Testis (tissue), 2 donors: ENCODE data around the gene GFM1.

Source experiments
- CTCF ChIP-seq, 3 experiments: fragments of 450-650 bp in 2 of 3; fragments of 200-600 bp in 1 of 3; sonication (generic) in 1 of 3; IDR thresholded peaks; one replicate each; pipeline ENCODE4 v1.5.1; 2016 to 2019; ENCODE audit warnings: antibody characterized with exemption in 3 of 3, mild to moderate bottlenecking in 2 of 3, moderate library complexity in 1 of 3
- POLR2A ChIP-seq: fragments of 450-650 bp; IDR thresholded peaks from one replicate; pipeline ENCODE4 v1.6.1; 2017; ENCODE audit warnings: antibody characterized with exemption, mild to moderate bottlenecking, moderate library complexity

- TF ChIP-seq POLR2A (no peak), CTCF (IDR thresholded peaks at IDR 0.05) (no peak)
These were observed 73.2 kb downstream of the GFM1 start for GRCh38 chr3:158717576-158717975.
